ENCODE measurements around the gene EPS8.

EPS8 gene

GRCh38 chr12:15688202-15688736 lies 100.9 kb downstream of the EPS8 start:
- DNase-seq = no peak

- no peak for DNase-seq
Observed at GRCh38 chr12:15687583-15687982, 101.6 kb downstream of the EPS8 start.

DNA sequence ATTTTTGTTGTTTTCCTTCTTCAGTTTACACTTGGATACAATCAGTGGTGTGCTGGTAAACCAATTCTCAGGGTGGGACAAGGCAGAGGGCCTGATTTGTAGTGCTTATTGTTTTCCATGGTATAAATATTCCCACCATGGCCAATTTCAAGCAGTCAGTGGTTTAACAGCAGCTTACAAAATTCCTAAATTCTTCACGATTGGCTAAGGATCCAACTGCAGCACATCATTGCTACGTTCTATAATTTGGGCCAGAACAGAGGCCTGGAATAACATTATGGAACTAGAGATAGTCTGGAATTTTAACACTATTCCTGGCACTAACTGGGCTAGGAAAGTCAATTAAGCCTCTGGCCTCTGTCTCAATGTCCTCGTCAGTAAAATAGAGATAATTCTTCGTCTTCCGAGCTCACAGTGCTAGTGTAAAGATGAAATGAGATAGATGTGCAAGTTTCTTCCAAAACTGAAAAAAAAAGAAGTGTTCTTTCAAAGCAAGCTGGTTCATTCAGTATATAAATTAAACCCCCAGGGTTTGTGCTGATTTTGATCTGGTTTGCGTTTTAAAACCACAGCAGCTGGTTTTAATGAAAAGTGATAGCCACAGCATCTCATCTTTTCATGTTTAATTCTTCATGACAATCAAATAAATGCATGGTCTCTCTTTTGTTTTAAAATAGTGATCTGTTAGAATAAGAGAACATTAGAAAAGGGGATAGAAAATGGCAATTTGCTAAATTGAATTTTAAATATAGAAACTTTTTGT lies 104.1 kb downstream of the EPS8 start:
- DNase-seq = no peak

DNA sequence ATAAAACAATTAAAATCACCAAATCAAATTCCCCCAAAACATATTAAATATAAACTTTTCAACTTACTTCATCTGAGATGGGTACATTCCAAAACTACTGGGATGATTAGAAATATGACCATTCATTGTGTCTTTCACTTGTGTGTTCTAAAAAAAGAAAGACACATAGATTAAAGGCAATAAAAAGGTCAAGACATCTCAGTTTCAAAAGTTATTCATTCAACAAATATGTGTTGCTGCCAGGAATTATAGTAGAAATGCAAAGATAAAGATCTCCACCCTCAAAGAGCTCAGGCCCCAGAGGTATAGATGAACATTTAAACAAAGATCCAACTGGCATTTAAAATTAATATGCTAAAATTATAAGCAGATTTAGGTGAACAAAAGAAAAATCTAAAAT lies 106.4 kb downstream of the EPS8 start:
- no peak for DNase-seq

DNA sequence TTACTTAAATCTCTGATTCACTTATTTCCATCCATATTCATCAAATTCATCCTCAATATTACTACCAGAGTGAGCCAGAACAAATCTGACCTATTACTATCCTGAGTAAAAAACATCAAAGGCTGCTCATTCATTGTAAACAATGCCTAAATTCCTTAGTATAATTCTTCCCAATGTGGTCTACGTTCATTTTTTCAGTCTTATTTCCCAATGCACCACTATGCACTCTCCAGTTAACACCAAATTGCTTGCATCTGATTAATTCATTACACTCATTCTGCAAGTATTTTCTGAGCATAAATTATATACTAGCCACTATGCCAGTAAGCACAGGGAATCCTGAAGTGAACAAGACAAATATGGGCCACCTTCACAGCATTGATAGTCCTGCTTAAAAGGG lies 110.0 kb downstream of the EPS8 start:
- DNase-seq = no peak

- DNase-seq = no peak
Observed at GRCh38 chr12:15677726-15678201, 111.4 kb downstream of the EPS8 start.

GRCh38 chr12:15677228-15677627 lies 112.0 kb downstream of the EPS8 start:
- no peak for DNase-seq

DNA sequence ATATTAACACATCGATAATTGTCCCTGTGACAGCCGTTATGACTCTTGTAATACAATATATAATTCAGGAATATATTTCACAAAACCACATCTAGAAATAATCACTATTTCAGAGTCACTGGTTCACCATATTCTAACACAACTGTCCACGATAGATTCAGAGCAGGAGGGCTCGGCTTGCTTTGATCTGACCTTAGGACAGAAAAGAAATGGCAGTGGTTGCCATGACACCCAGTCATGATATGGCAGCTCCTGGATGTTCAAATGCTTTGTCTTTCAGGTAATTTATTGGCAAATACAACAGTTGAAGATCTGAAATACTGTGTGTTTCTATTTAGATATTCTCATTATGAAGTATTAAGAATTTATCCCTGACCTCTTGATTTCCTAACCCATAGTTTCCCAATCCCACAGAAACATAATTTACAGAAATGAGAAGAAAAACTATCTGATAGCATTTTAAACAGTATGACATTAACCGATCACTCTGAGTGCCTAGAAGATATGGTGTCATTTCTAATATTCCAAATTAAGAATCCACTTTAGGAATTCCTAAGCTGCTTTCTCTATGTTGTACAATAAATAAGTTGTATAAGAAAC lies 116.4 kb downstream of the EPS8 start:
- DNase-seq = no peak

DNA sequence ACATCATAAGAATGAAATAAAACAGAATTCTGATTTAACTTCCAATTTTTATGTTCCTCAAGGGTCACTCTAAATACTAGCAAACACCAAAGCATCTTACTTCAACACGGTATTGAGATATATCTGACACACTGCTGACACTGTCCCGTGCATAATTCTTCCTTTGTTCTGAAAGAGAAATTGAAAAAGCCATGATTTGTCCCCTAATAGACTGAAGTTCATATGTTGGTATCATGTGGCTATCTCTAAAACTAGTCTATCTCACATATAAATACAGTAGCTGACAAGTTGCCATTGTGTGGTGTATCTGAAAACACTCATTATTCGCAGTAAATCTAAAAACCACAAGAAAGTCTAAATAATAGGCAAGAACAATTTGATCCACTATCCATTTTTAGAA lies 118.4 kb downstream of the EPS8 start:
- DNase-seq = no peak

GRCh38 chr12:15669256-15669948 lies 119.8 kb downstream of the EPS8 start:
- no peak for DNase-seq

DNA sequence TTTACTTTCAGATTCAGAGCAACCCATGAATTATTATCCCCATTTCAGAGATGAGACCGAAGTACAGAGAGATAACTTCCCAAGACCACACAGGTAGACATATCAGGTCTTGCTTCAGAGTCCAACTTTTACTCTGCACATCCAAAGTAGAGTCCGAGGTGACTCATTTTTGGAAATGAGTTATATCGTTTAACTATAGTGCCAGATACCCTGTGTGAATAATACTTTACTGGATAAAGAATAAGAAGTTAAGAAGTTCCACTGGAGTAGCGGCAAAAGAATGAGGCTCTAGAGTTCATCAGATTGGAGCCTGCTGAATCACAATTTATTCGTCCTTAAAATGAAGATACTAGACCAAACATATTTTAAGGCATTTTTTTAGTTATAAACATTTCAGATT lies 124.7 kb downstream of the EPS8 start:
- DNase-seq = no peak

DNA sequence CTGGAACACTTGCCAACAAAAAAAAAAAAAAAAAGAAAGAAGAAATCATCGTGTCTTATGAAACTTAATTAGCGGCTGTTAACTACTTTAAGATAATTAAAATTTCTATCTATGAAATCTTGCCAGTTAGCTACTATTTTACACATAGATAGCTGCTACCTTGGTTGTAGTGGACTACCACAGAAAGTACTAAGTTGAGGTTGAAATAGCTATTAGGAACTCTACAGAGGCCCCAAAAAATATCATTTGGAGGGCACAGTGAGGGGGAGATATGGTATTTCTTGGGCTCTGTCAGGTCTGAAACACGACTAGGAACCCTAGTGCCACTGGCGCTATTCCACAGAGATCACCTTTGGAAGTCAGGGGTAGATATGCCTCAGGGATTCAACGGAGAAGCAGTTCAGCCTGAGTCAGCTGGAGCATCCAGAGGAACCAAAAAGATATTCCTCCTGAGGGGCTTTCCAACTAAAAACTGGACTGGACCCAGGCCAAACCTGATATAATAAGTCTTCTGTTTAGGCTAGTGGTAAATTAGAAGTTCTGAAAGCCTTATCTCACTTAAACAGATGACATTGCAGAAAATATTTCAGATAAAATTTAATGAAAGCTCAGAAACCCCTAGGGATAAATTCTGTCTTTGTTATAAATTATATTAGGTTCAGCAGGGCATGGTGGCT lies 126.1 kb downstream of the EPS8 start:
- no peak for DNase-seq

GRCh38 chr12:15662303-15662980 lies 126.7 kb downstream of the EPS8 start:
- no peak for DNase-seq

- DNase-seq = no peak
Observed at GRCh38 chr12:15651371-15651770, 137.8 kb downstream of the EPS8 start.

DNA sequence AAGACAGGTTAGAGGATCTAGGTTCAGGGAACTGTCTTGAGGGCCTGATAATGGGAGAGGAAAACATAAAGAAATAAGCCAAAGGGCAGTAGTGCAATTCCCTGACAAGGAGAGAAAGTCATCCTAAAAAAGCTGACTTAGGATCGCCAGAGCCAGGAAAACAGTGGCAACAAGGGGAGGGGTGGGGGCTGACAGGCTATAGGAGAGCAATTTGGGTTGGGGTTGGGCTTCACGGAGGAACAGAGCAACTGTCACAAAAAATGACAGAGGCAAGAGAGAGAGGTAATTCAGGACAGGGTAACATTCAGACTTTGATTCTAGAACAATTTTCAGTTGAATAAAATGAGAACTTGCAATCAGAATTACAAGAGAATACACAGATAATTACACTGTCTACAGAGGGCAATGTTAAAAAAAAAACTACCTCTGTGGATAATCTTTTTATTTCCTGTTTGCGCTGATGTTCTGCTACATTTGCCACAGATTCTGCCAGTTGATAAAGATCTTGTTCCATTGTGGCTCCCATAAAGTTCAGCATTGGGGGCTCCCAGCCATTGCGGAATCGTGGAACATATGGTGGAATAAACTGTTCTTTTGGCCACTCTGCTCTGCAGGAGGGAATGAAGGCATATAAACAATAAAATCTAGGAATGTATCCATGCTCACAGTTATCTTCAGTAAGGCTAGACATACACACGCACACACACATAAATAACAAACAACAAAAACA lies 138.6 kb downstream of the EPS8 start:
- DNase-seq = no peak

GRCh38 chr12:15649347-15649746 lies 139.8 kb downstream of the EPS8 start:
- no peak for DNase-seq

DNA sequence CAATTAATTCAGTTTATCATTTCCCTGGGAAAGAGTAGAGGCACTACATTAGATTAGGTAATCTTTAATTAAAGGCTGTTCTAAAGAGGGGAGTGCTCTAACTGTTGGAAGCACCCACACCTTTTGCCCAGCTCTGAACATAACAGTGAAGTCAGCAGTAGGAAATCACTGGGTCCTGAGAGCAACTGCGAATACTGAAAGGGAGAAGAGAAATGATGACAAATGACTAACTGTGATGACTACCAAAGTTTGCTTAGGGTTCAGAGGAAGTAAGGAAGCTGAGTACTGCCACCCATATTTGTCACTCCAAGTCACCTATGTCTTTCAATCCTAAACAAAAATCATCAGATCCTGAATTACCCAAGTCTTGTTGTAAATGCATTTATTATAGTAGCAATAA lies 140.6 kb downstream of the EPS8 start:
- DNase-seq = no peak

DNA sequence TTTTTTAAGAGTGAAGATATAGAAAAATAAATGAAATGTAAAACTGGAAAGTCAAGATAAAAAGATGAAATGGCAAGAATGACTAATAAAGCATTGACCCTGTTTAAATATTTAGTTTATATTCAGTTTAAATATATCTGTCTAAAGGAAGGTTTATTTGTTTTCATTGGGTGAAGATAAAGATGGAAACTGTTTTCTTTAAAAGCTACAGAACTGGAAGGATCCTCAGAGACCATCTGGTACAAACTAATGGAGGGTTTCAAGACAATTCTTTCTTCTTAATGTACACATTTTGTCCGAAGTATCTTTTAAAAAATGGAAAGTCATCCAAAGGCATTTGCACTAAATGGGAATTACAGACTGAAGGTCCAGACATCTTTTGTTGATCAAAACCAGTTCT lies 142.6 kb downstream of the EPS8 start:
- DNase-seq = no peak

DNA sequence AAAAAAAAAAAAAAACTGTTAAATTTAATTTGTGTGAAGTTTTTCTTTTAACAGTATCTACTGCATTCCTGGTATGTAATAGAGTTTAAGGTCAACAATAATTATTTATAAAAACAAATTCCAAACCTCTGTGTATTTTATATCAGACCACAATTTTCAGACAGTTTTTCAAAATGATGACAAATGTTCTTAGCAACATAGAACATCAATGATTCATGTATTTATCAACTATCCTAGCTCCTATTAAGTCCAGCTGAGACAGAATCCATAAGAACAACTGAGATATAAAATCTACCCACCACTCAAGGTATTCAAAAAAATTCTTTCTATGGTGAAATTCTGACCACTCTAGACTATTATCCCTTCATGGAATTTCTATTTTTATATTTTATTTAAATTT lies 144.5 kb downstream of the EPS8 start:
- DNase-seq = no peak

DNA sequence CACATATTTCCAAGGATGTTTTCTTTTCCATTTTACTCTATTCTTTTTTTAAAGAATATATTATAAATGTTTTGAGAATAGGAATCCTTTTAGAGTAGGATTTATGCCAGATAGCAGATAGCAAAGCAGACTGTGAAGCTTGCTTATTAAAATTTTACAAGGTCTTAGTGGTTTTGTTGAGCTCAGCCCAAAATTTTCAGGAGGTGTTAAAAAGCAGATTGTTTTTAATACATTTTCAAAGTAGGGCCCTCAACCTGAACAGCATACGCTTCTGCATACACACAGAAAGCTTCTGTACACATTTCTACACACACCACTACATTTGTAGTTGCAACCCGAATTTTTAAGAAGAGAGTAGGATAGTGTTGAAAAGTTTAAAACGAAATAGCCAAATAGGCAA lies 151.0 kb downstream of the EPS8 start:
- no peak for DNase-seq

DNA sequence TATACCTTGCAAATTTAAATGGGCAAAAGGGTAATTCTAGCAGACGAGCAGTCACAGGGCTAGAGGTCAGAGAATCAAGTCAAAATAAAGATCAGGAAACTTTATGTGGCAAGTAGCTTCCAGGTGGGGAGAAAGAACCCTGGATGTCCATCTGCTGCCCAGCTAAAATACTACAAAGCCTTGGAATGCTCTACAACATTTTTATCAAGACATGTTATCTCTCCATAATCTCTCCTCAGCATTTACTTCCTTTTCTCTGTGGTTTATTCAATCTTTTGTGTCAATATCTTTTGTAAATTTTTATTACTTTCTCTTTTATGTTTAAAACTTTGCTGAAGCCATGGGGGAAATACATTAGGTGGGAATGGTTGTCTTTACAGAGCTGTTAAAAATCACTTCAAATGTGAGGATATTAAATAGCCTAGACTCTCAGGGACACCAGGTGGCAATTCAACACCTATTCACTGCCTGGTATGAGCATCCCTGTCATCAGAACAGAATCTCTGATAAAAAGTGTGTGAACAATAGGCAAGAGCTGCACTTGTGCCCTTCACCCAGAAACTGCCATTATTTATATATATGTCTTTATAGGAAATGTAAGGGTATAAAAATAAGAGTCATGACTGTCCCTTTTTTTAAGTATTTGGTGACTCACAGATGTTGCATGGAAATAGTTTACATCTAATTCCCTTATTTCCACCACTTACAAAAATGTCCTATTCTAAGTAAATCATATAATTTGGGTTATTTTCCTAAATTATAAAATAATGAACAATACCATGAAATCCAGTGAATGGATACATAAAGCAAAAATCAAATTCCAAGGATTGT lies 152.9 kb downstream of the EPS8 start:
- no peak for DNase-seq
